GM12873 (cell line): ENCODE results near the gene KREMEN2.
A peak's percentile ranks its signal among the peaks of the same experiment; 100 is the strongest.

Experiments
- CTCF ChIP-seq: IDR thresholded peaks from 2 replicates; pipeline ENCODE4 v1.5.1; 2012; ENCODE audit warnings: low read depth, mild to moderate bottlenecking, moderate library complexity, low read length, control low read depth; ENCODE audit not compliant: insufficient read depth; ENCODE audit errors: missing control alignments

Gene KREMEN2

GRCh38 chr16:2926650-2926999, 37.5 kb upstream of the KREMEN2 start:
- TF ChIP-seq CTCF = no peak

- TF ChIP-seq CTCF = peak; percentile 92
These were observed 36.9 kb upstream of the KREMEN2 start for GRCh38 chr16:2927010-2927646.

GRCh38 chr16:2928796-2929195, 35.3 kb upstream of the KREMEN2 start:
- TF ChIP-seq CTCF = no peak

- no peak for TF ChIP-seq CTCF
These were observed 34.4 kb upstream of the KREMEN2 start for GRCh38 chr16:2929693-2930092.

- no peak for TF ChIP-seq CTCF
These were observed 33.8 kb upstream of the KREMEN2 start for GRCh38 chr16:2930236-2930635.

- TF ChIP-seq CTCF = no peak
These were observed 30.9 kb upstream of the KREMEN2 start for GRCh38 chr16:2933136-2933535.

GRCh38 chr16:2933701-2934100, 30.4 kb upstream of the KREMEN2 start:
- no peak for TF ChIP-seq CTCF

GRCh38 chr16:2934450-2934849, 29.6 kb upstream of the KREMEN2 start:
- TF ChIP-seq CTCF = no peak
